A549 treated with DMSO at 1 μM for 4 hours (cell line): ENCODE results near the gene DMRT1. TPM values are rescaled to one million over a fixed set of nuclear protein-coding genes. Genes with fewer than 3 reads are reported as not detected.

ENCODE experiments used
- total RNA-seq: library from RNA; stranded (reverse); fragments of 200-300 nt; extraction: Qiagen RNA extraction; gene quantifications from 5 replicates; pipeline ENCODE4 v1.2.3, GENCODE V29; 2022; ENCODE audit warnings: low read depth

The DMRT1 gene
- total RNA-seq = 0.05 TPM in 1 of 5 replicates, not detected in the others

DNA sequence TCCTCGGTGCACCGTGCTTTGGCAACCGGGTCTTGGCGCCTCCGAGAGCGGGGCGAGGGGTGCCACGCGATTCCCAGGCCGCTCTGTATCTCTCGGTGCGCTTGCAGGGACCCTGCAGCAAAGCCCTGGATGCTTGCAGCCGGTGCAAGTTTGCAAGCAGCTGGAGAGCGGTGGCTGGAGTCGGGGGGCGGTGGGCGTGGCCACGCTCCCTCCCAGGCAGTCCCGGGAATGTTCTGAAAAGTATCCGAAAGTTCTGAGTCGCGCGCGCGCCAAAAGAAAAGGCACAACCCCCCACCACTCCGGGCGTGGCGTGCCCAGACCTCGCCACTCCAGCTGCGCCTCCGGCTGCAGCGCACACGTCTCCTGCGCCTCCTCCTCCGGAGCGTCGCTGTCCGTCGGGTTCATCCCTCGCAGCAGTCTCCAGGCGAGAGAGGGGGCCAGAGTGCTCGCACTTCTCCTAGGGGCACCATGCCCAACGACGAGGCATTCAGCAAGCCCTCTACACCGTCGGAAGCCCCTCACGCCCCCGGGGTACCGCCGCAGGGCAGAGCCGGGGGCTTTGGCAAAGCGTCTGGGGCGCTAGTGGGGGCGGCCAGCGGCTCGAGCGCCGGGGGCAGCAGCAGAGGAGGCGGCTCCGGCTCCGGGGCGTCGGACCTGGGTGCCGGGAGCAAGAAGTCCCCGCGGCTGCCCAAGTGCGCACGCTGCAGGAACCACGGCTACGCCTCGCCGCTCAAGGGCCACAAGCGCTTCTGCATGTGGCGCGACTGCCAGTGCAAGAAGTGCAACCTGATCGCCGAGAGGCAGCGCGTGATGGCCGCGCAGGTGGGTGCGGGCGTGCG lies at the start of gene DMRT1:
DMRT1 (plus strand) TSS at position 327 of the 839 bp plus-strand sequence; CDS start at position 469, 142 bp downstream.

GRCh38 chr9:976258-976942 lies 134.9 kb downstream of the DMRT1 start, which contains the start of gene DMRT3:
Gene DMRT3, plus strand, starts transcription at chr9:976655. Its CDS starts 347 bp downstream, at chr9:977002.

Other genes with a start within 250 kb of the DMRT1 start
- gene DMRT3, start 135.0 kb downstream of the DMRT1 start, total RNA-seq = 0.04 TPM in 1 of 5 replicates, not detected in the others
- 0.09 to 0.10 TPM in 2 of 5 replicates, not detected in the others for gene DMRT2, start 208.7 kb downstream of the DMRT1 start, total RNA-seq